ENCODE results near the gene IFNAR2. TPM values are rescaled to one million over a fixed set of nuclear protein-coding genes. Genes with fewer than 3 reads are reported as not detected.

The IFNAR2 gene
- total RNA-seq, 1 donor from 2014 or later: 44.5 TPM

DNA sequence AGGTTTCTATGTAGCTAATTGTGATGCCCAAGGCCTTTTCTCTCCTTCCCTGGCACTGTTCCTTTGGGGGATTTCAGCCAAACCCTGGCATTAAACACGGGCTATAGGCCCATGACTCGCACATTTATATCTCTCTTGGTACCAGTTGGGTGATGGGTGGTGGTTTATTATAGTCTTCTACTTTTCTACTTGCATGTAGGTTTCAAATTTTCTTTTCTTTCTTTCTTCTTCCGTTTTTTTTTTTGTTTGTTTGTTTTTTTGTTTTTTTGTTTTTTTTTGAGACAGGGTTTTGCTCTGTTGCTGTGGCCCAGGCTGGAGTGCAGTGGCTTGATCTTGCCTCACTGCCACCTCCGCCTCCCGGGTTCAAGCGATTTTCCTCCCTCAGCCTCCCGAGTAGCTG is 37.5 kb downstream of the IFNAR2 start:
- DNase-seq (ENCODE audit: low read depth): no peak

DNA sequence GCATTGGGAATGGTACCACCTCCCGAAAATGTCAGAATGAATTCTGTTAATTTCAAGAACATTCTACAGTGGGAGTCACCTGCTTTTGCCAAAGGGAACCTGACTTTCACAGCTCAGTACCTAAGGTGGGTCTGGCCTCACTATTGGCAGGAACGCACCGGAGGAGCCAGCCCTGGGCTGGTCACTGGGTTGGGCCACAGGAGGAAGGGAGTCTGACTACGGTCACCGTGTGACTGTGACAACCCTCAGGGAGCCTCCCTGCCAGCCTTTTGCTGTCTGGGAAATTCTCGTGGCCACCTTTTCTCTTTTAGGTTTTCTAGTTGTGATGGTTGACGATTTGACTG is 38.6 kb downstream of the IFNAR2 start:
- DNase-seq (ENCODE audit: low read depth): no peak

DNA sequence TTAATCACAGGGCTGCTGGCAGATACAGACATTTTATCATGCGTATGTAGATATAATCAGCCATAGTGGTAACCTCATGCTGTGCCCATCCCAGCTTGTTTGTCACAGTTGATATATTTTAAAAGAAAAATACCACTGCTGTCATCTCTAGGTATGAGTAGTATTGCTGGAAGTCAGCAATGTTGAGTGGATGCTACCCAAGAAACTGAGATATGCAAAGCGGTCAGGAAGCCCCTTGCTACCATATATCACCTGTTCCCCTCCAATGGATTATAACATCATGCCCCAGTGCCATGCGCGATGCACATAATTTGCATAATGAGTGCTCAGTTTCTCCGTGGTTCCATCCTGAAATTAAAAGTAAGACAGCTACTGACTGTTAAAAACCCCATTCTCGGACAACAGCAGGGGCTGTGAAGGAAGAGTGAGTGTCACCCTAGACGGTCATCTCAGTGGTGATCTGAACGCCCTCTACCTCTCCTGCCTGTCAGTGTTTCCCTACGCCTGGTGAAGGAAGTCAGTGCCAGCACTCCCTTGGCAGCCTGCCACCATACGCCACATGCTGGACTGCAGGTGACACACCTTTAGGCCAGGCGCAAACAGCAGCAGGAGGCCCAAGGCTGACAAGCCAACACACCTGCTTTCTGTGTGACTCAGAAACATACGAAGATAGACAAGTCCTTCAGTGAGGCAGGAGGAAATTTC is 39.2 kb downstream of the IFNAR2 start:
- peak; percentile 54 for DNase-seq (ENCODE audit: low read depth)

DNA sequence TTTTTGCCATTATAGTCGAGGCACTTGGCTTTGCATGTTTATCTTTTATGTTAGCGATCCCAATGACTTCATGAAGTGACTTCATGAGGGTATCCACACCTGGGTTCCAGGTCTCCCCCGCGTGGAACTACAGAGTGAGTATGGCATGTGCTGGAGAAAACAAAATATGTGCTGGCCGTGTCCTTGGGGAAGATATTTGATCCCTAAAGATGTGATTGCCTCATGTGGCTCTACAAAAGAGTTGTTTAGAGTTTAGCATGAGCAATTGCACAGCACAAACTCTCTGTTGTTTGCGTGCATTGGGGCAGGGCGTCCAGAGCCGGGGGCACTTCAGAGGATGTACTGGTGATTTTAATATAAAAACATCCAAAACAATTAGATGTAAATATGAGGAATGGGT is 41.2 kb downstream of the IFNAR2 start:
- no peak for DNase-seq (ENCODE audit: low read depth)

DNA sequence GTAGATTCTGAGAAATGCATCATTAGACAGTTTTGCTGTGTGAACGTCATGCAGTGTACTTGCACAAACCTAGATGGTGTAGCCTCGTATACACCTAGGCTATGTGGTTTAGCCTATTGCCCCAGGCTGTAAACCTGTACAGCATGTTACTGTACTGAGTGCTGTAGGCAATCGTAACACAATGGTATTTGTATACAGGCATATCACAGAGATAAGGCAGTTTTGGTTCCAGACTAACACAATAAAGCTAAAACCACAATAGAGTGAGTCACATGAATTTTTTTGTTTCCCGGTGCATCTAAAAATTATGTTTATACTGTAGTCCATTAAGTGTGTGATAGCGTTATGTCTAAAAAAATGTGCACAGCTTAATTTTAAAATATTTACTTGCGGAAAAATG is 43.3 kb downstream of the IFNAR2 start:
- DNase-seq (ENCODE audit: low read depth): no peak

DNA sequence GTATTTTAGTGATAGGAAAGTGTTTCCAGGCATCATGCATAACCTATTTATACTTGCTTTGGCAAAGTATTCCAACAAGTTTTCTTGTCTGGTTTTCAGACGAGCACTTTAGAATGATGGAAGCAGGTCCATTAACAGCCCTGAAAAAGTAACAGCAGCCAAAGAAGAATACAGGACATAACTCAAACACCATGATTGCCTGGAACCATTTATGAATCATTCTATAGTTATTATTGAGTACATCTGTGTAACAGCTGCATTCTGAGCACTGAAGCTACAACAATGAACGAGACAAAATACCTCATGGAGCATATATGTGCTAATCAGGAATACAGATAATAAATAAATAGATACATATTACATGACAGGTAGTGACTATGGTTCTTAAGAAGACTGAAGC is 49.0 kb downstream of the IFNAR2 start:
- no peak for DNase-seq (ENCODE audit: low read depth)

DNA sequence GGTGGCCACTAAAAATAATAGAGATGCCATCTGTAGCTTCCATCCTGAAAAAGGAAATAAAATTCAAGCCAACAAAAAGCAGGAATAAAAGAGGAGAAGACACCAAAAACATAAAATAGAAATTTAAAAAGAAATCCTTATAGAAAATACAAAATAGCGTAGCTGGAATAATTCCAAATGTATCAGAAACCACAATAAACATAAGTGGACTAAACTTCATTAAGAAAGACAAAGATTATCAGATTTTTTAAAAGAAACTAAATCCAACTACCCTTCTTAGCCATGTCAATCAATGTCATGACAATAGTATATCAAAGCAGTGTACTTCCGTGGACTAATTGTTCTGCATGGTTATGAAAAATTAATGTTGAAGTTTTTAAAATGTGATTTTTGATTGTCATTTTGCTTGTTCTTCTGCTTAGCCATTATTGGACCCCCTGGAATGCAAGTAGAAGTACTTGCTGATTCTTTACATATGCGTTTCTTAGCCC is 49.6 kb downstream of the IFNAR2 start:
- no peak for DNase-seq (ENCODE audit: low read depth)

Other genes starting within 250 kb of the IFNAR2 start
- not detected in 2 replicates for gene OLIG2, start 204.0 kb upstream of the IFNAR2 start, total RNA-seq
- gene OLIG1, start 159.8 kb upstream of the IFNAR2 start, total RNA-seq: not detected in 2 replicates
- 36.1 and 41.3 TPM in 2 replicates for gene IL10RB, start 36.4 kb downstream of the IFNAR2 start, total RNA-seq
- gene IFNAR1, start 95.0 kb downstream of the IFNAR2 start, total RNA-seq: 19.6 and 58.3 TPM in 2 replicates
- gene IFNGR2, start 173.5 kb downstream of the IFNAR2 start, total RNA-seq: 57.3 and 105 TPM in 2 replicates

Data from renal cortical epithelial cell (primary cell).